HCEC 1CT (cell line): Measurements from ENCODE around the gene COL6A2.
"Not testable (repeated sequence)": the region's sequence is repeated elsewhere in the genome, so short reads cannot be mapped to it uniquely, and the experiment has no call there.

Experiments
- DNase-seq: peaks from one replicate; pipeline ENCODE4 v3.0.0-alpha.2; 2017

COL6A2 gene

GRCh38 chr21:46126309-46127238, 28.7 kb downstream of the COL6A2 start:
- no peak for DNase-seq

DNA sequence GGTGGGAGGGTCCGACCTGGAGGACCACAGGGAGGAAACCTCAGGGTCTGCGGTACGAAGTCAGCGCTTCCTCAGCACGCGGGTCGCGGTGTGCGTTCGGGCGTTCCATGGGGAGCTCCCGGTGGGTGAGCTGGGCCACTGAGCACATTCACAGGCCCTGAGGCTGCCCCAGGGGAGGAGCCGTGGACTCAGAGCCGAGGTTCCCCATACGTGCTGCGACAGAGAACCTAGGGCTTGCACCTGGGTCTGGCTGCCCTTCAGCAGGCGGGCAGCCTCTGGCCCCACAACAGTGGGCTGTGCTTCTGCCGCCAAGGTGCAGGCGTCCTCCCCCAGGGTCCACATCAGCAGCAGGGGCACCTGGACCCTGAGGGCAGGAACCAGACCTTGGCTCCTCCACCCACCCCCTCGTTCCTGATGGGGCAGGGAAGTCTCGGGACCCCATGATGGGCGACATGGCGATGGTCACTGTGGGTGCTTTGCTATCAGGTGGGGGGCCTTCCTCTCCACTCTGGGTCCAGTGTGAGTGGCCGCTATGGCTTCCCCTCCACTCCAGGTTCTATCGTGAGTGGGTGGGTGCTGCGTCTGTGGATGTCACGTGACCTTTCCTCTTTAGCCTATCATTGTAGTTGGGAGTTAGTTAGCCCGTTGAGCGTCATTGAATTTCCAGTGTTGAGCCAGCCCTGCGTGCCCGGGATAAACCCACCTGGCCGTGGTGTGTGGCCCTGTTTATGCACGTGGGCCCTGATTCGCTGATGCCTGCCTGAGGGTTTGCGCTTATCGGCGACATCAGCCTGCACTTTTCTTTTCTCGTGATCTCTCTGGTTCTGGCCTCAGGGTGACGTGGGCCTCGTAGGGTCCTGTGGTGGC, 29.6 kb downstream of the COL6A2 start:
- no peak for DNase-seq

GRCh38 chr21:46128106-46128932, 30.4 kb downstream of the COL6A2 start:
- DNase-seq, result no peak

GRCh38 chr21:46128933-46129571, 31.1 kb downstream of the COL6A2 start:
- no peak for DNase-seq

DNA sequence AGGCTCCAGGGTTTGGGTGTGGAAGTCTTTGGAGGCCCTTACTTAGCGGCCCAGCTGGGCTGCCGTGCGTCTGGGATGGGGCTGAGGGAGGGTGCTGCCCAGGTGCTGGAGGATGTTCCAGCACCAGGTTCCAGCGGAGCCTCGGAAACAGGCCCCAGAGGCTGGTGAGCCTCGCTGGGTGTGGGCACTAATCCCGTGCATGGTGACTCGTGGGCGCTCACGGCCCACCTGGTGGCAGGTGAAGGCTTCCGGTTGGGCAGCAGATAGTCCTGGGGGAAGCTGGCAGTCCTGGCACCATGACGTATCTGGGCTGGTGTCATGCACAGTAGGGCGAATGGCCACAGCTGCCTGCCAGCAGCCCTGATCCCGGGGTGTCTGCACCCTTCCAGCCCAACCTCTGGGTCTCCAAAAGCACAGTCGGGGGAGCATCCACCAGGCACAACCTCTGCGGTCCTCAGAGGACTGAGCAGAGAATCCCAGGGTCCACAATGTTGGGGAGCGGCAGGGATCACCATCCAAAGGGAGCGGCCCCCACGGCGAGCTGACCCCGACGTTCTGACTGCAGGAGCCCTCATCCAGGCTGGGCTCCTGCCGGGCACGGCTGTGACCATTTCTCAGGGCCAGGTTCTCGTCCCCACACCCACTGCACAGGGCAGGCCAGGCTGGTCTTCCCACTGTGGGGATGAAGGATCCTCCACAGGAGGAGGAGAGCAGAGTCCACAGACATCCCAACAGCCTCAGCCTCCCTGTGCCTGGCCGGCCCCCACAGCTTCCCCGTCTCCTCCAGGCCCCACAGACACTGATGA, 32.1 kb downstream of the COL6A2 start:
- DNase-seq, result no peak

- DNase-seq, result no peak
Measured at GRCh38 chr21:46130831-46131587, 33.1 kb downstream of the COL6A2 start.

DNA sequence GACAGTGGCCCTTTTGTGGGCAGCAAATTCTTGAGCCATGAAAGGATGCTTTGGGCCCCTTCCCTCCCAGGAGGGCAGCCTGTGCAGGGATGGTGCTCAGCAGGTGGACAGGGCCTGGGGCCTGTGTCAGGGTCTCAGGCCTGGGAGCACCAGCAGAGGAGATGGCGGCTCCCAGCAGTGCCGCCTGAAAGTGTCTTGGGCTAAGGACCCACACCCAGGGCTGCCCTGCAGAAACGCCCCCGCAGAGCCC, 33.6 kb downstream of the COL6A2 start:
- DNase-seq, result no peak

DNA sequence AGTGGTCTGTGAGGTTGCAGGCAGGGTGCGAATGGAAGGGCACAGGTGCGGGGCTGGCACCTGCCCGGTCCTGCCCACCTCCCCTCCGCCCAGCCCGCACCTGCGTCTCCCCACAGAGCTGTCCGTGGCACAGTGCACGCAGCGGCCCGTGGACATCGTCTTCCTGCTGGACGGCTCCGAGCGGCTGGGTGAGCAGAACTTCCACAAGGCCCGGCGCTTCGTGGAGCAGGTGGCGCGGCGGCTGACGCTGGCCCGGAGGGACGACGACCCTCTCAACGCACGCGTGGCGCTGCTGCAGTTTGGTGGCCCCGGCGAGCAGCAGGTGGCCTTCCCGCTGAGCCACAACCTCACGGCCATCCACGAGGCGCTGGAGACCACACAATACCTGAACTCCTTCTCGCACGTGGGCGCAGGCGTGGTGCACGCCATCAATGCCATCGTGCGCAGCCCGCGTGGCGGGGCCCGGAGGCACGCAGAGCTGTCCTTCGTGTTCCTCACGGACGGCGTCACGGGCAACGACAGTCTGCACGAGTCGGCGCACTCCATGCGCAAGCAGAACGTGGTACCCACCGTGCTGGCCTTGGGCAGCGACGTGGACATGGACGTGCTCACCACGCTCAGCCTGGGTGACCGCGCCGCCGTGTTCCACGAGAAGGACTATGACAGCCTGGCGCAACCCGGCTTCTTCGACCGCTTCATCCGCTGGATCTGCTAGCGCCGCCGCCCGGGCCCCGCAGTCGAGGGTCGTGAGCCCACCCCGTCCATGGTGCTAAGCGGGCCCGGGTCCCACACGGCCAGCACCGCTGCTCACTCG, 34.1 kb downstream of the COL6A2 start:
- no peak for DNase-seq

GRCh38 chr21:46135782-46136395, 38.0 kb downstream of the COL6A2 start:
- no peak for DNase-seq

DNA sequence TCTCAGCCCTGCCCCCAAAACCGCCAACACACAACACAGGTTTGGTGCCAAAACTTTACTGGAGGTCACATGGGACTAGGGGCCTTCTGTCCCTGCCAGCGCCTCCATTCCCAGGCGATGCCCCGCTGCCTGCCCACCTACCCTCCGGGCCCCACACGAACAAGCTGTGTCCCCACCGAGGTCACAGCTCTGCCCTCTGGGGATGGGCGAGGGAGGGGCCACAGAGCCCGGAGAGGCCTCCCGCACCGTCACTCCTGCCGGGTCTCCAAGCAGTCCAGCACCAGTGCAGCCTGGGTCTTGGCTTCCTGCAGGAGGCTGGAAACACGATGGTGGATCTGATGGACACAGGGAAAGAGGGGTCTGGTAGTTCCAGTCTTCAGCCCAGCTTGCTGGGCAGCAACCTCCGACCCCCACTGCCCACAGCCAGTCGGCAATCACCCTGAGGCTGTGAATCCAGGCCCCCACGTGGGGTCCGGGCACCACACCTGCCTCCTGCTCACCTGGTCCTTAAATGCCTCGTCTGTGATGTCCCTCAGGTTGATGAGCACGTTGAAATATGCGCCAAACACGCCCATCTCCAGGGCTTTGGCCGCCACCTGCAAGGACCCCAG, 38.9 kb downstream of the COL6A2 start:
- no peak for DNase-seq

- no peak for DNase-seq
Measured at GRCh38 chr21:46137908-46138307, 40.0 kb downstream of the COL6A2 start.

DNA sequence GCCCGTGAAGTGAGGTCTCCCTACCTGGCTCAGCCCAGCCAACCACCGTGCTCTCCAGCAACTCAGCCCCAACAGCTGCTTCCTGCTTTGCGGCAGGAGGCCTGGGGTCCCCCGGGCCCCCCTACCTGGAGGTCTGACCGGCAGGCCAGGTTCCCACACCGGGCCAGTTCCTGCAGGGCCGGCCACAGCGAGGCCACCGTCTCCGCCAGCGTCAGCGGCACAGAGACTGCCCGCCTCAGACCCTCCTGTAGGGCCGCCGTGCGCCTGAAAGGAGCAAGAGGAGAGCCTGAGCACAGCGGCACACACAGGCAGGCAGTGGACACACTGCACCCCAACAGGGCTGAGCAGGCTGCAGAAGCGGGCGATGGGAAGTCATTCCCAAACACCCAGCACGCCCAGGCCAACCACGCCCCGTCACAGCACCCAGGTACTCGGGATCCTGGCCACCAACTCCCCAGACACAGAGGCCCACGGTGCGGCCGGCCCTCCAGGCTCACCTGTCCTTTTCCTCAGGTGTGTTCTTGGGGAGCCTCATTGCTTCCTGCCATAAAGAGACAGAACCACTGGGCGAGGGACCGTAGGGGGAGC, 40.6 kb downstream of the COL6A2 start:
- no peak for DNase-seq

DNA sequence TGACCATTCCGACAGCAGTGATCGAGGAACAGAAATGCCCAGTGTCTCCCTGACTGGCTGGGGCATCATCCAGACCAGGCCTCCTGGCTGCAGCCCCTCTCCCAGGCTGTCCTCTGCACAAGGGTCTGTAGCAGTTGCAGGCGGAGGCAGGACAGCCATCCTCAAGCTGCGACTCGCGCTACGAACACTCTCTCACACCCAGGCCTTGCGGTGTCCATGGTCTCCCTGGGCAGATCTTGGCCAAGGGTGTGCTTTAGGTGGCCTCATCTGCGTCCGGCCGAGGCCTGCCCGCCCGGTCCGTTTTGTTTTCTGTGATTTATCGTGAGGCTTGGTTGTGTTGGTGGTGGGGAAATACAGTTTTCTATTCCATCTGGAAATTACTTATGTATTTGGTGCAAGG, 41.8 kb downstream of the COL6A2 start:
- no peak for DNase-seq

GRCh38 chr21:46140352-46141003, 42.6 kb downstream of the COL6A2 start:
- DNase-seq, result not testable (repeated sequence)

- no peak for DNase-seq
Measured at GRCh38 chr21:46141767-46142581, 44.1 kb downstream of the COL6A2 start.

DNA sequence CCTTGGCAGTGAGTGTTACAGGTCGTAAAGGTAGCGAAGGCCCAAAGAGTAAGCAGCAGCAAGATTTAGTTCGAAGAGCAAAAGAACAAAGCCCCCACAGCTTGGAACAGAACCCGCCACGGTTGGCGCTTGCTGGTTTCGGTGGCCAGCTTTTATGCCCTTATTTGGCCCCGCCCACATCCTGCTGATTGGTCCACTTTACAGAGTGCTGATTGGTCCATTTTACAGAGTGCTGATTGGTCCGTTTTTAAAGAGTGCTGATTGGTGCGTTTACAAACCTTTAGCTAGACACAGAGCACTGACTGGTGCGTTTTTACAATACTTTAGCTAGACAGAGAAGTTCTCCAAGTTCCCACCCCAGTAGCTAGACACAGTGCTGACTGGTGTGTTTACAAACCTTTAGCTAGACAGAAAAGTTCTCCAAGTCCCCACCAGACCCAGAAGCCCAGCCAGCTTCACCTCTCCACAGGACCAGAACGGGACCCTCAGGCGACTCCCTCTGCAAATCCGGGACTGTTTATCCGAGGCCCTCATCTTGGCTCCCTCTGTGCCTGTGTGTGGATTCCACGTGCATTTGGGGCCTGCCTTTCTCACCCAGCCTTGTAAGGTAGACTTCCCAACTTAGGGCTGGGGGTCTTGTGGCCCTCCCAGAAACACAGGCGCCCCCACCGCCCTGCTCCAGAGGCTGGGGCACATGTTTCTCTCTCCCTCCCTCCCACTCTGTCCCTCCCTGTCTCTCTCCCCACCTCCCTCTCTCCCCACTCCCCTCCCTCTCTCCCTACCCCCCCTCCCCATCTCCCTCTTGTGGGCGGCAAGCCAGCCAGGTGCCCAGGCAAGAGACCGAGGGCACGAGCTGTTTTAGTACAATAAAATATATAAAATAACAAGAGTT, 44.9 kb downstream of the COL6A2 start:
- no peak for DNase-seq
